Frontal cortex (tissue), 4 donors: Measurements from ENCODE around the gene ATG7. TPM values are rescaled to one million over a fixed set of nuclear protein-coding genes. Genes with fewer than 3 reads are reported as not detected.
"Not testable (repeated sequence)": the region's sequence is repeated elsewhere in the genome, so short reads cannot be mapped to it uniquely, and the experiment has no call there.

ENCODE experiments used
- DNase-seq, 2 donors: peaks; one replicate each; pipeline ENCODE4 v3.0.0; 2012; ENCODE audit warnings: low spot score in 2 of 2
- FAIRE-seq: peaks from 2 replicates; lab custom pipeline; 2012; peaks lifted over from hg19 to GRCh38; lab: Jason Lieb, UNC
- total RNA-seq: library from RNA; depleted of rRNA; stranded (reverse); fragments of >200 nt; gene quantifications from one replicate; pipeline ENCODE4 v1.2.3, GENCODE V29; 2014
- donor health status: control.
- donor health status: control.
- donor health status: control.

The ATG7 gene
- total RNA-seq, 1 donor from 2014 or later, result 19.2 TPM

DNA sequence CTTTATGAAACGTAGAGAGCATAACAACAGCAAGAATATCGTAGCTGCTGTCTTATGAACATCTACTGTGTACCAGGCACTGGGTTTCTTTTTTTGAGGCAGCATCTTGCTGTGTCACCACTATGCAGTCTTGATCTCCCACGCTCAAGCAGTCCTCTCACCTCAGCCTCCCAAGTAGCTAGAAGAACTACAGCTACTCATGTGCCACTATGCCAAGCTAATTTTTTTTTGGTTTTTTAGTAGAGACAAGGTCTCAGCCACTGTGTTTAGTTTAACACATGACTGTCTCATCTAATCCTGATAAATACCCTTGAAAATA is 241.6 kb downstream of the ATG7 start:
- no peak for FAIRE-seq
- DNase-seq, result no peak

DNA sequence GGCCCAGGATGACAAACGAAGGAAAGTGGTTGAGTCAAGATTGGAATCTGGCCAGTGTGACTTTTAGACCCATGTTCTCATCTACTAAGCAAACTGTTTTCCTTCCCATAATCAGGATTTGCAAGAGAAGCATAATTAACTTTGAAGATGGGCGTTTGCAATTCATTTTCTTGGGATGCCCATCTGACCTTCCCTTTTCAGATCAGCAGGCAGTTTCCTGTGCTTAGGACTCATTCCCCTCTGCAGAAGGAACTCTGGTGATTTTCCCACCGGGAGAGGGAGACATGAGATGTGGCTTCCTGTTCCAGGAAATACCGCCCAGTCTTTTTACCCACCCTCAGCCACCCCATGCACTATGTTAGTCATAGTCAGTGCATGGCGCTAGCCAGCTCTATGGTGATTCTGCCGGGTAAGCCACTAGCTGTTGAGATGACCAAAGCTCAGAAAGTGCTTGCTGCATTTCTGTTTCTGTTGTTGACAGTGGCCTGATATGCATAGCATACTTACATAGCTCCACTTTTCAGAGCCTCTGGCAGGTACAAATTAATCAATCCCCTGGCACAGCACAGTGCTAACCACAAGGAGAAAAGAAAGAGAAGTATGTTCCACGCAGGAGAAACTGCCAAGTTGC is 242.1 kb downstream of the ATG7 start:
- DNase-seq (peak in 1 of 2 donors; percentile 37), FAIRE-seq (no peak)

DNA sequence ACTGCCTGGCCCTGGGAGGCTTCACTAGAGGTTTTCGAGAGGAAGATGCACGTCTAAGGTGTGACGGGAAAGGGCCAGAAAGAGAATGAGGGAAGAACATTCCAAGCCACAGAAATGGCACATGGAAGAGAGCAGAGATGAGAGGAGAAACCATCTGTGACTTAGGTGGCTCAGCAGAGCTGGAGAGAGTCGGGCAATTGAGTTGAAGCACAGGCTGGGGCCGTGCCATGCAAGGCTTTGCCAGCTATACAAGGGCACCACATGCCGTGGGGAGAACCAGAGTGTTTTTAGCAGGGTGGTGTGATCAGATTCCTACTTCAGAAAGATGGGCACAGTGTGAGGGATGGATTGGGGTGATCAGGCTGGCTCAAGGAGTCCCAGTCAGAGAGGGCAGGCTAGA is 245.4 kb downstream of the ATG7 start:
- FAIRE-seq, result no peak
- DNase-seq, result no peak

DNA sequence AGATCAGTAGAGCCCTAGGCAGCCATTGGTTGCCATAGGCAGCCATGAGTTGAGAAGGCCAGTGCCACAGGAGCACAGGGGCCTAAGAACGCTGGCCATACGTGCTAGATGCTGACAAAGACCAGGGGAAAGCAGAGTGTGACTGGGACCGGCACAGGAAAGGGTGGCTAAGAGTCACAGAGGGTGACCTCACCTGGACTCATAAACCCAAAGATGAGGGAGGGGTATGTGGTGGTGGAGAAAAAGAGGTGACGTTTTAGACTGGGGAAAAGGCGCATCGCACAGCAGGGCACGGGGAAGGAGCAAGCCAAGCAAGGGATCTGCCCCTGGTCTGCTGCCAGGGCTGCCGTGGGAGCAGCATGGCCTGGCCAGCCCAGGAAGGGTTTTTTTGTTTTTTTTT is 249.0 kb downstream of the ATG7 start:
- DNase-seq (no peak), FAIRE-seq (no peak)

DNA sequence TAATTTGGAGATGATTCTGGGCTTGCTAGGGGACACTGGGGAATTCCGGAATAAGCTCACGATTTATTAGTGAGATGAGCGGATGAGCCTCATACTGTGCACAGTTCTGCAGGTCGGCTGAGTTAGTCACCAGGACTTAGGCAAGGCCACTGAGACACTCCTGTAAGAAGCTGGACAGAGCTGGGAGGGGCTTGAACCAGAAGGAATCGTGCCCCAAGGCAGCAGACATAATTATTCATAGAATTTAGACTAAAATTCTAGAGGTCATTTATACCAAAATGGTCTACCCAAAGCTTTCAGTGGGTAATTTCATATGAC is 250.2 kb downstream of the ATG7 start:
- FAIRE-seq (no peak), DNase-seq (no peak)

DNA sequence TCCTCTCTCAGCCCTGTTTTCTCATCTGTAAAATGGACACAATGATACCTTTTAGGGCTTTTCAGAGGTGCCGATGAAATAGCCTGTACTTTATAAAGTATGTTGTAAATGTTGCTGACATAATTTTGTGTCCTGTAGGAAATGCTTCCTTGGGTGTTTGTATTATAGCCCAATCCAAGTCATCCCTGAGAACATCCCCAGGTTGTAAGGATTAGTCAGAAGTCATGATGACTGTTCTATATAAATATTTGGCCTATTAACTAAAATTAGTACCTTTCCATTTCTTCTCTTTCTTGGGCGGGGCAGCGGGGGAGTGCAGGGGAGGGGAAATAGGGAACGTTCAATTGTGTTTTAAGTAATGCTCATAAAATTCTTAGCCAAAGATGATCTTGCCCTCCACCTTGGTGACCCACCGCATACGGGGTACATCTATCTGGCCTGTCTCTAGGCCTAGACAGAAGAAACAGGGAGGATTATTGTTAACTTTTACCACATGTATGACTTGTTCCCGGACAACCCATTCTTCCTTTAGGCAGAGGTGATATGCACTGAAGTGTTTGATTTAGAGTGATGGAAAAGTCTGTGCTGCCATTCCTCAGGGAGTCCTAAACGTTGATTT is 250.9 kb downstream of the ATG7 start:
- DNase-seq (no peak), FAIRE-seq (no peak)

DNA sequence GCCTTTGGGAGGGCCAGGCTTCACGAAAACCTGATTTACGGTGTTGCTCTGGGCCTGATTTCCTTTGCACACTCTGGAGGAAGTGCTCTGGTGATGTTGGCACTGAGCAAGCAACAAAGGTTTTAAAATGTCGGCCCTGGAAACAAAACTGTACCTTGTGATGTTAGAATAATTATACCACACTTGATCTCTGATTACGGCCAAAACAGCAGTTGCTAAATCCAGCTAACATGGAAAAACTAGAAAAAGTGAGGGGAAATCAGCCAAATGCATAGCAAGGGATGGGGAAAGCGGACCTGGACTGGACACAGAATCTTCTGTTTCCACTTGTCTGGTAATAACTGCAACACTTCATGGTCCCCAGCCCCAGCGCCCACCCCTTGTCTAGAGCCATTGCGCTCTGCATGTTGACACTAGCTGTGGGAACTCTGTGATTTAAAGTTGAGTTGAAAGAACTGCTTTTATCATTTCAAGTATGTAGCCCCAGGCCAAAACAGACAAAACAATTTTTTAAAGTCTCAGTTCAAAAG is 251.4 kb downstream of the ATG7 start:
- FAIRE-seq (no peak), DNase-seq (no peak)

DNA sequence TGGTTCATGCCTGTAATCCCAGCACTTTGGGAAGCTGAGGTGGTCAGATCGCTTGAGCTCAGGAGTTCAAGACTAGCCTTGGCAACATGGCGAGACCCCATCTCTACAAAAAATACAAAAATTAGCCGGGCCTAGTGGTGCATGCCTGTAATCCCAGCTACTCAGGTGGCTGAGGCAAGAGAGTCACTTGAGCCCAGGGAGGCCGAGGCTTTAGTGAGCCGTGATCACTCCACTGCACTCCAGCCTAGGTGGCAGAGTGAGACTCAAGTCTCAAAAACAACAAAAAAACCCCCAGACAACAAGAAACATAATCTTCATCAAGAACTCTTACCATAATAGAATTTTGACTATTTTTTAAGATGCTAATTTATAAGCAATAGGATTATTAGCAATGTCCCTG is 253.9 kb downstream of the ATG7 start:
- DNase-seq, FAIRE-seq: not testable (repeated sequence)

DNA sequence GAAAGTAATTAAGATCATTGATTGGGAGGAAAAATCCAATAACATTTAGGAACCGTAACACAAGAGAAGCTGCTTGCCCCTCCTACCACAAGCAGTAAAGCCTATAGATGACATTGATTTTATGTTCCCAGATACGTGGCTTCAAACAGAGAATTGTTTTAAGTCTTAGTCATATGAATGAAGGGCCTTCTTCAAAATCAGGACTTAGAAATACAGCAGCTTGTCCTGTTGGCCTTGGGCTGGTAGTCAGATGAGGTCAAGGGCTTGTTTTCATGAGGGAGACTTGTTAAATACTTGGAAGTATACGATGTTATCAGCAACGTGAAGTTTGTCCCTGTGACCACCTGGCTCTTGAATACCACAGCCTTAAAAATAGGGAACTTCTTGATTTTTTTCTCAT is 257.1 kb downstream of the ATG7 start:
- FAIRE-seq, result no peak
- DNase-seq, result no peak

DNA sequence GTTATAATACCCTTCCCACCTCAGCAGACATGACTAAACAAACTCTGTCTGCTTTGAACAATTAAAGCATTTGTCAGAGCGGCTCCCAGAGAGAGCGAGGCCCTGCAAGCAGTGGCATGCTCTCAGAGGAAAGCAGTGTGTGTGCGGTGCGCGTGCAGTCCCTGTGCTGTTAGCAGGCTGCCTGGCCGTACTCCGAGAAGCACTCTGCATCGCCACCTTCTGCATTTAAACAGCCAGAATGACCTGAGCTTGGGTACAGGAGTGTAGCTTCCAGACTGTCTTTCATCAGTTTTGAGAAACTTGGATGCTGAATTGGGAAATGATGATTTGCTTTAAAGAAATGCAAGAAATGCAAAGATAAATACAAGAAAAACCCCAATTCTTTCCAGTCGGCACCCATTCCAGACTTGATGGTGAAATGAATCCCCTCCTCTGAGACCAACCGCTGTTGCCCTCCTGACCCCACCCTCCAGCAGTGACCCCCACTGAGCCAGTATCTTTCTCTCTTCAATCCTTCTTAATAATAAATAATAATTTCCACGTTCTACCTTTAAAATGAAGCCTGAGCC is 258.0 kb downstream of the ATG7 start:
- FAIRE-seq (no peak), DNase-seq (no peak)

DNA sequence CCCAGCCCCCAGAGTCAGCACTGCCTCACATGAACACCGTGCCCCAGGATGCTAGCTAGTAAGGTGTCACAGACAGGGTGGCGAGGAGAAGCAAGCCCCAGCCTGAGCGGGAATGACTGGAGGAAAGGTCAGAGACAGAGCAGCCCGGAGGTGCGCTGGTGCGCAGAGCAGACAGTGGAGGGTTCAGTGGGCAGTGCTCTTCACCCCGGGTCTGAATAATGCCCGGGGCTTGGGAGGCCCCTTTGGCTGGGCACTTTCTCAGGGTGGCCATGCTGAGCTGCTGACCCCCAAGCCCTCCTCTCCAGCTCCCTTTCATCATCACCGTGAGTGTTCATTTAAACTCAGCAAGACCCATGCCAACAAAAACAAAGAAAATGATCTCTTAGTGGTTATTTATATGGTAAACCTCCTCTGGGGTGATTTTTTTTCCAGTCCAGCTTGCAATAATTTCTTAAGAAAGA is 260.8 kb downstream of the ATG7 start:
- FAIRE-seq, result no peak
- DNase-seq, result no peak

DNA sequence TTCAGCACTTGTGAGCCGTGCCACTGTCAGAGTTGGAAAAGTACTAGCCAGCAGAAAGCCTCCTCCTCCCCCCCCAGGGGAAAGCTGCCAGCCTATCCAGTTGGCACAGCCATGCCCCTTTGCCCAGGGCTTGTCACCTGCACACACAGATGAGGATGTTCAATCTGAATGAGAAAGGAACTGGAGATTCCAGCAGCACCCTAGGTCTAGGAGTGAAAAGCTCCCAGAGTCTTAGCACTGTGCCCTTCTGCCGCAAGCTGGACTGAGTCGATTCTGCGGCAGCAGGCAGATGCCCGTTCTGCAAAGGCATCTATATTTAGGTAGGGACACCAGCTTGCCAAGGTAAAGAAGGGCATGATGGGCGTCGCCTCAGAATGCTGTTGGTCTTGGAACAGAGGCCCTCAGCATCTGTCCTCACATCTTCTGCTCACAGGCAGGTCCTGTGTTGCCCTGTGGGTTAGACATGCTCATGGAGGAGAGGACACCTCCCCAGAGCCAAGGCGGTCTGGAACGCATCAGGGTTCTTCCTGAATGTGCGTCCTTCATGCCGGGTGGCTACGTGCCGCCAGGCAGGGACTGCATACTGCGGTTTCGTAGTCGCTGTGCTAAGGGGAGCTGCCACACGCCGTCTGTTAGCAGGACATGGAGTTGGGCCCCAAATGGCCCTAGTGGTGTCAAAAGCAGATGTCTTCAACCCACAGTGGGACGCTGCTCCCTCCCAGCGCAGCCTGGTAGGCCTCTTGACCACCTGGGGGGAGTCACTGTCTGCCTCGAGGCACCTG is 262.0 kb downstream of the ATG7 start:
- FAIRE-seq, result no peak
- DNase-seq, result no peak

DNA sequence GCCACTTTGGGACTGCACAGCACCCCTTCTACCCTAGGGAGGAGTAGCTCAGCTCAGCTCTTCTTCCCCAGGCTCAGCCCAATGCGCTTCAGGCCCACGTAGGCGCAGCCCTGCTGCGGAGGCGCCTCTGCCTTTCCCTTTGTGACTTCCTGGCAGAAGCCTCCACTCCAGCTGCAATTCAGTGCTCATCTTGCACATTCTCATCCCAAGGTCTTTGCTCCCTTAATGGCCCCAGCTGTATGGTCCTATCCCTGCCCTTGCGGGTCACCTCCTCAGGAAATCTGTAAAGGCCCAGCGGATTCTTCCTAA is 262.6 kb downstream of the ATG7 start:
- FAIRE-seq, result no peak
- no peak for DNase-seq

DNA sequence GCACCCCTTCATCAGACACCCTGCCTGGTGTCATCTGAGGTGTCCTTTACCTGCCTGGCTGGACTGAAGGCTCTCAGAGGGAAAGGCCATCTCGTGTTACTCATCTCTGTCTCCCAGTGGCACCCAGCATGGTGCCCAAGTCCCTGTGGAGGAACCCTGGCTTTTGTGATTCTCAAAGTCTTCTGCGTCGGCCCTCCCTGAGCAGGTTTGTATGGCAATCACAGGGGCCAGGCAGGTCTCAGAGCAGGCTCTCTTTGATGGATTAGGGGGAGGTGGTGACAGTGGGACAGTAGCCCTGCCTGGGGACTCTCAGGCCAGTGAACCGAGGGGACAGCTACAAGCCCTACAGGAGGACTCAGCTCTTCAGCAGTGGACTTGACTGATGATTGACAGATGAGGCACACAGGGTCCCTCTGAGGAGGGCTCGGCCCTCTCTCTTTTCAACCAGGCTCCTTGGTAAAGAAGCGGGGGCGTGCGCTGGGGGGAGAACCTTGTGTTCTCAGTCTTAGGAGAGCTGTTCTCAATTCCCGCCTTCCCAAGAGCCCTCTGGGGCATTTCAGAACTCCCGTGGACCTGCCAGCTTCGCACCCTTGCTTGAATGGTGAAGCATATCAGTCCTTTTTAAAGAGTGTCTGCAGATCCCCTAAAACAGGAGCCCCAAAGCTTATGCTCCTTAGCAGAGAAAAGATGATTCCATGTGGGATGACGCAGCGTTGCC is 263.2 kb downstream of the ATG7 start:
- FAIRE-seq, result no peak

DNA sequence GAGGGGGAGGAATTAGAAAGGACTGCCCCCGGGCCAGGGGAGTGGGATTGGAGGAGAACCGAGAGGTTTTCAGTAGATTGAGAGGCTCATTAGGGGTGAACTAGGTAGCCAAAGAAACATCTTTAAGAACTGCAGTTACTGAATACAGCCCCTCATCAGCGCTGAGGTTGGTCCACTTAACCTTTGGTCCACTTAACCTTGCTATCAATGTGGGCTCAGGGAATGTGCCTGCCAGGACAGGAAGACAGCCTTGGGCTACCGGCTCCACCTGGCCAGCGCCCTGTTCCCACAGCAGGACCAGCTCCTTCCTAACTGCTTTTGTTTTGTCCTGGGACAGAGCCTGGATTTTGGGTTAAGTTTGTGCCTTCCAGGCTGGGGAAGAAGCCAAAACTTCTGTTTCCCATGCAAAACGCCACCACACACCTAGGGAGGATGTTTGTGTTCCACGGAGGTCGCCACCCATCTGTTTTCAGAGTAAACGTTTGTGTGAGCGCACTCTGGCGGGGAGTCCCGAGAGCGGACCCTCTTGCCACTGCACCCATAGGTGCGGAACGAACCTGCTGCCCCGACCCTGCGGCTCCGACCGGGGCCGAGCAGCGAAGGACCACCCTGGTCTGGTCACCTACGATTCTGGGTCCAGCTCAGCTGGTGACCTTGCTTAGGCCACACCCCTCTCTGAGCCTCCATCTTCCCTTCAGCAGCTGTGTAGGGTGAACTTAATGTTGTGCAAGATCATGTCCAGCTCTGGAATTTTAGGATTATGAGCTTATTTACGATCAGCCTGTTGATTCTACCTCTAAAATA is 264.1 kb downstream of the ATG7 start:
- DNase-seq, result no peak
- no peak for FAIRE-seq

More for the DNA sequence above, 263.2 kb downstream of the ATG7 start:
- no peak for DNase-seq

DNA sequence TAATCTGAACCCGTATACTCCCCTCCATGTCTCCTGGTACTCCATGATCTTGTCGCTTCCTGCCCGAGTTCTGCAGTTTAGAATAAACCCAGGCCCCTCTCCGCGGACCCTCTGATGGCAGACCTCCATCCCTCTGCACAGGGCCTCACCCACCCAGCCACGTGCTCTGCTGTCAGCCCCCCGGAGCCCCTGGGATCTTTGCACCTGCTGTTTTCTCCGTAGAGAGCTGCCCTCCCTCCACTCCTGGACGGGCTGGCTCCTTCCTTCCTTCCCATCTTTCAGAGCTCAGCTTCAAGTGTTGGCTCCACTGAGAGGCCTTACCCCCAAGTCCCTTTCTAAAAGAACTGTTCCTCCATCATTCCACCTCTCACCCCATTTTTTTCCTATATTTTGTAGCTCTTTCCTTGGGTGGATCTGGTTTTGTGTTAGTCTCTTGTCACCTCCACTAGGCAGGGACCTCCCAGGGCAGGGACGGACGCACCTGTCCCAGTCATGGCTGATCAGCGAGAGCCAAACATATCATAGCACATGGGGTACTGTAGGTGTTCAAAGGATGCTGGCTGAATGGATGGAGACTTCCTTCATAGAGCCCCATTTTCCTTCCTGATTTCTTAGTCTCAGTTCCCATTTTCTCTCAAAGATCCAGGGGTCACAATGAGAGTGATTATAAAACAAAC is 264.9 kb downstream of the ATG7 start:
- FAIRE-seq, result no peak
- no peak for DNase-seq

DNA sequence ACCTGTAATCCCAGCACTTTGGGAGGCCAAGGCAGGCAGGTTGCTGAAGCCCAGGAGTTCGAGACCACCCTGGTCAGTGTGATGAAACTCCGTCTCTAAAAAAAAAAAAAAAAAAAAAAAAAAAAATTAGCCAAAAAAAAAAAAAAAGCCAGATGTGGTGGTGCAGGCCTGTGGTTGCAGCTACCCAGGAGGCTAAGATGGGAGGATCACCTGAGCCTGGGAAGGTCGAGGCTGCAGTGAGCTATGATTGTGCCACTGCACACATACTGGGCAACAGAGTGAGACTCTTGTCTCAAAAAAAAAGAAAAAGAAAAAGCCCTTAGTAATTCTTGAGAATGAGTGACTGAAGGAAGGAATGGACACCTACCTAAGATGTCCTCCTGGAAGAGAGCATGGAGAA is 266.4 kb downstream of the ATG7 start:
- no peak for DNase-seq
- no peak for FAIRE-seq

DNA sequence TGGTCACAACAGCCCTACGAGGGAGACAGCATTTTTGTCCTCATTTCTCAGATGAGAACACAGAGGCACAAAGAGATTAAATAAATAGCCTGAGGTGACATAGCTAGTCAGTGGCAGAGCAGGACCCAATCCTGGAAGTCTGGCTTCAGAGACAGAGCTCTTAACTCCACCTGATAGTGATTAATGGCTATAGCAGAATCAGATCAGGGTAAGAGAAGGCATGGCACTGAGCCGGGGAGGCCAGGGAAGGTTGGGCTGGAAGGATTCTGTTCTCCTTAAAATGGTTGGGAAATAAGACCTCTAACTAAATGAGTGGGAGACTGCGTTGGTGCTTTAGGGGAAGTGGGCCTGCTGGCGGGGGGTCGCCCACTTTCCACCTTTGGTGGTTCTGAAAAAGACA is 267.0 kb downstream of the ATG7 start:
- DNase-seq (no peak), FAIRE-seq (no peak)

DNA sequence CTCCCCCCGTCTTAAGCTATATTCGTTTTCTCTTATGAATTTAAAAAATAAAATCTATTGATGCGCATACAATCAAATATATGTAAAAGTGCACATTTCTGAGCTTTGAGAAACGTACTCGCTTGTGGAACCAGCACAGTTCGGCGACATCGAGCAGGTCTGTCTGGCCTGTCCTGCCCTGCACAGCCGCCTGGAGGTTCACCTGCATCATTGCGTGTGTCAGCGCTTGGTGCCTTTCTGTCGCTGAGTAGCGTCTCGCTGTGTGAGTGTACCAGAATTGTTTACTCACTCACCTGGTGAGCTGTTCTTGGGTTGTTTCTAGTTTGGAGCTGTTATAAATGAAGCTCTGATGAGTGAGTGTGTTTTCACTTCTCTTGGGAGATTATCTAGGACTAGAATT is 267.5 kb downstream of the ATG7 start:
- FAIRE-seq (no peak), DNase-seq (no peak)
